Suppressor macrophage treated with lipopolysaccharide for 4 hours (primary cell): ENCODE data around the gene C2orf74.
"Not testable (repeated sequence)": the region's sequence is repeated elsewhere in the genome, so short reads cannot be mapped to it uniquely, and the experiment has no call there.

Experiments used
- DNase-seq: peaks from one replicate; pipeline ENCODE4 v3.0.0-alpha.2; 2020

Gene C2orf74

DNA sequence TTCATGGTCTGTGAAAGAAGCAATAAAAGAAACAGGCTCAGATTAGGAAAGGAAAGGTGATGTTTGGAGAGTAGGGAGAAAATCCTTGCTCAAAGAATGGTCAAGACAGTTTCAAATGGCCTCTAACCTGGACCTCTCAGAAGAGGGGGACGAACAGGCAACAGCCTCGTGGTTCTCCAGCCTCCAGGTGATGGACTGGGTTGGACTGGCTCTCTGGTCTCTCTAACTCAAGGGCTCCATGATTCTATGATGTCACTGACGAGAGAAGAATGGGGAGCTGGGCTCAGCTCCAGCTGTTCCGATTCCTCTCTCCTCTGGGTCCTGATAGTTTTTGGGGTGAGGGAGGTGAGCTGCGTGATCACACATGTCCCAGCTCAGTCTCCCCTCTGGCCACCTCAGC, at the start of gene C2orf74:
C2orf74 (plus strand) TSS at position 301 of the 400 bp plus-strand sequence. CDS start 327 bp downstream, outside the sequence.
- DNase-seq, result no peak

DNA sequence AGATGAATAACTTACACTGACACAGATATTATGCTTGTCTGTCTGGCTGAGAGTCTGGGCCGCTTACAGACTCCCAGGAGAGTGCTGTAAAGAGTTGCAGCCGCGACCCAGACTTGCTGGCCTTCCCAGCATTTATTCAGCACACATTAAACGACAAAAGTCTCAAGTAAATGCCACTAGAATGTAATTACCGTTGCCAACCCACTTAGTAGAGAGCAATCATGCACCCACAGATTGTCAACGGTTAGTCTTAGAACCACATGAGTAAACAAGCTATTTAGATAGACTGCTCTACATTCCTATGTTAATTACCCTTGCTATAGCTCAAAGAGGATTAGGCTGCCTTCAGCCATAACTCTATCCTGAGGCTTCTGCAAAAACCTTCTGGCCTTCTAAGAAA, 47.8 kb upstream of the C2orf74 start:
- no peak for DNase-seq

DNA sequence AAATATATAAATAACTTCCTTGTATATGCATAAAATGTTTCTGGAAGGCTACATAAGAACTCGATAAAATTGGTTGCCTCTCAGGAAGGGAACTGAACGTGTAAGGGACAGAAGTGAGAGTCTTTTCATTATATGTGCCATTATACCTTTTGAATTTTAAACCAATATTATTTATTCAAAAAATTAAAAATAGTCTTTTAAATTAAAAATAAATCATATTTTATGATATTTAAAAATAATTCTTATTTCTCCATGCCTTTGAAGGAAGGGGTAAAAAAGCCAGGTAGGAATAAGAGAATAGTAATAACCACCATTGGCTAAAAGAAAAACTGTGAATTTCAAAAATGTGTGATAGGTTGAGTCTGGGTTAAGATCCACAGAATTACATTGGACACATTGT, 45.7 kb upstream of the C2orf74 start:
- no peak for DNase-seq

DNA sequence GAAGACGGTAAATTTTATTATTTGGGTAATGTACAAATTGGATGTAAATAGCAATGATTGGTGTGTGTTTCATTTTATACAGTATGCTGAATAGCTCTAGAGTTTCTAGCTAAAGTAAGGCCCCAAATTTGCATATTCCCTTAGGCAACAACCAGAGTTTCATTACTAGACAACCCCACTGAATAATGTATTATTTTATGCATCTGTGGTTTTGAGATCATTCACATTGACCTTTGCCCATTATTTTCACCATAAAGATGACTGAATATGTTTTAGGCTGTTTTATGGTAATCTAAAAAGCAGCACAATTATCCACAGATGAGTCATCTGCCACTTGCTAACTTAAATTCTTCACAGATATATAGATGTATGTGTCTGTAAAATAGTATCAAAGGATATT, 44.5 kb upstream of the C2orf74 start:
- peak; percentile 3 for DNase-seq

DNA sequence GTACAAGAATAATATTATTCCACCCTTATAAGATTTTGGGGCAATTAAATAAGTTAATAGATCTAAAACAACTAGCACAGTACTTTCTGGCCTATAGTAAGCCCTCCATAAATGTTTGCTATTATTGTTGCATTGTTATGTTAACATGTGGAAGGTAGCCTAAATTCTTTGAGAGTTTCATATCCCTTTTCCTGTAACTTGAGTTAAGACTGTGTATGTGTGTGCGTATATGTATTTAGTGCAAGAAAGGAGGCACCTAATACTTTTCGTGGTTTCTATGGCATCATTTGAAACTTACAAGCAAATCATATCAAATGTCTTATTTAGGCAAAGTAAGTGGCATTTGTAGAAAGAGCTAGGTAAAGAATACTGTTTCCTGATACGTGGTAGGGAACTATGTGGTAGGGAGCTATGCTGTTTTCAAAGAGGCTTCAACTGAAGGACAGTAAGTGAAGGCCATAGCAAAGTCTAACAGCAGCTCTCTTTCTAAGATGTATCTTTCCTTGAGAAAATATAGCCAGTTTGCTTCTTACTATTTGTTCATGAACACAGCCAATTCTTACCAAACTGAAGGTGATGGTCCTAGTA, 36.8 kb upstream of the C2orf74 start:
- DNase-seq, result no peak

DNA sequence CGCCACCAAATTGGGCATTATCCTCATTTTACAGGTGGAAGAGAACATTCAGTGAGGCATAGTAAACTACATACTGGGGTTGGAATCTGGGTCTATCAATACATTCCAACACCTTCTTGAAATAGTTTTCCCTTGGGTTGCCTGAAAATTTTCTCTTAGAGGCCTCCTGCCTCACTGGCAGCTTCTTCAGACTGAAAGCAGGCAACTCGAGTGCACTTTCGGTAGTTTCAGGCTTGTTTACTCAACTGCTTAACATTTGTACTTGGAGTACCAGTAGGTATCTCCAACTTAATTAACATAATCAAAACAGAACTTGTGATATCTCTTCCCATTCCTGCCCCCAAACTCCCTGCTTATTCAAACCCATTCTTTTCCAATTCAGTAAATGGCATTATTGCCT, 36.2 kb upstream of the C2orf74 start:
- no peak for DNase-seq

DNA sequence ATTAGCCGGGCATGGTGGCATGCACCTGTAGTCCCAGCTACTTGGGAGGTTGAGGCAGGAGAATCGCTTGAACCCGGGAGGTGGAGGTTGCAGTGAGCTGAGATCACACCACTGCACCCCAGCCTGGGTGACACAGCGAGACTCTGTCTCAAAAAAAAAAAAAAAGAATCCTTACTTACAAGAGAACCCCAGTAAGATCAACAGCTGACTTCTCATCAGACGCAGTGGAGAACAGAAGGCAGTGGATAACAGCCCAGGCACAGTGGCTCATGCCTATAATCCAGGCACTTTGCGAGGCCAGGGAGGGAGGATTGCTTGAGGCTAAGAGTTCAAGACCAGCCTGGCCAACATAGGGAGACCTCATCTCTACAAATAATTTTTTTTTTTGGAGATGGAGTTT, 33.9 kb upstream of the C2orf74 start:
- DNase-seq, result not testable (repeated sequence)

DNA sequence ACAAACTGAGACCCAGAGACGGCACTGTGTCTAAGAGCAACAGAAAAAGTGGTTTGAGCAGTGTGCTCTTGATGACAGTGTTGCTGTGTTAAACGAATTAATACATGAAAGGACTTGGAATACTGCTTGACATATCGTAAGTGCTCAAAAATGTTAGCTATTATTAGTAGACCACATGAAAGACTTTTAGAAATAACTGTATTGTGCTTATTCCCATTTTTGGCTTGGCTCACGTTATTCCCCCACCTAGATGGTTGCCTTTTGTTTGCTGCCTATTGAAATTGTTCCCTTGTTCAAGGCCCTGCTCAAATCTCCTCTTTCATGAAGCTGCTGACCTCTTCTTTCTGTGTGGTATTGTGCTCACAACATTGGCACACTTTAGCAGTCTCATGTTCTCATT, 27.8 kb upstream of the C2orf74 start:
- no peak for DNase-seq

DNA sequence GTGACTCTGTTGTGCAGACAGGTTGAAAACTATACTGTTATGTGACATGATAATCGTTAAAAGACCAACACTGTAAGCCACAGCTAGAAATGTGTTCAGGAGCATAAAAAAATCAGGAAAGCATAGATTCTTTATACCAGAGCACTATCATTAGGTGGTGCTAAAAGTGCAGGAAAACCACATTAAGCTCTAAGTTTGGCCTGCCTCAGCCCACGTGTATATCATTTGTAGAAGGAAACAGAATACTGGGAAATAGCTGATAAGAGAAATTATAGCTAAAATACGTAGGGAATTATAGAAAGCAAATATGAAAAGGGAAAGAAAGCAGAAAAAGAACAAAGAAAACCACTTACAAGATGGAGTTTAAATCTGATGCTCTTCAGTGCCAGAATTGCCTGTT, 26.5 kb upstream of the C2orf74 start:
- peak; percentile 51 for DNase-seq

DNA sequence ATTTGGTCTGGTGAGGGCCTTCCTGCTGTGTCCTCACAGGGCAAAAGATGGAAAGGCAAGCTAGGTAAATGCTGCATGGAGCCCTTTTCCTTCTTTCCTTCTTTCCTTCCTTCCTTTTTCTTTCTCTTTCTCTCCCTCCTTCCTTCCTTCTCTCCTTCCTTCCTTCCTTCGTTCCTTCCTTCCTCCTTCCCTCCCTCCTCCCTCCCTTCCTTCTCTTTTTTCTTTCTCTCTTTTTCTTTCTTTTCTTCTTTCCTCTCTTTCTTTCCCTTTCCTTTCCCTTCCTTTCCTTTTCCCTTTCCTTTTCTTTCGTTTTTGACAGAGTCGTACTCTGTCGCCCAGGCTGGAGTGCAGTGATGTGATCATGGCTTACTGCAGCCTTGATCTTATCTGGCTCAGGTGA, 23.1 kb upstream of the C2orf74 start:
- DNase-seq, result no peak

DNA sequence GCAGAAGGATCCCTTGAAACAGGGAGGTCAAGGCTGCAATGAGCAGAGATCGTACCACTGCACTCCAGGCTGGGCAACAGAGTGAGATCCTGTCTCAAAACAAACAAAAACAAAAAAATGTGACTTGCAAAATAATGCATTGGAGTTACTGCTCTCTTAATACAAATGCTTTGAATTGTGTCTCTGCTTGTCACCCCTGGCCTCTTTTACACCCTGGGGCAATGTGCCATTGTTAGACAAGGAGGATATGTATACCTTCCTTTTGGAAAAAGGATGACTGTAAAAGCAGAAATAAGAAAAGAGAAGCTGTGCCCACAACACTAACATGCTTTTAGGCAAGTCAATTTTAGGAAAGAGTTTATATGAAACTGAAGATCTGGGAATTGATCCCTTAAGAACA, 20.8 kb upstream of the C2orf74 start:
- DNase-seq, result no peak

DNA sequence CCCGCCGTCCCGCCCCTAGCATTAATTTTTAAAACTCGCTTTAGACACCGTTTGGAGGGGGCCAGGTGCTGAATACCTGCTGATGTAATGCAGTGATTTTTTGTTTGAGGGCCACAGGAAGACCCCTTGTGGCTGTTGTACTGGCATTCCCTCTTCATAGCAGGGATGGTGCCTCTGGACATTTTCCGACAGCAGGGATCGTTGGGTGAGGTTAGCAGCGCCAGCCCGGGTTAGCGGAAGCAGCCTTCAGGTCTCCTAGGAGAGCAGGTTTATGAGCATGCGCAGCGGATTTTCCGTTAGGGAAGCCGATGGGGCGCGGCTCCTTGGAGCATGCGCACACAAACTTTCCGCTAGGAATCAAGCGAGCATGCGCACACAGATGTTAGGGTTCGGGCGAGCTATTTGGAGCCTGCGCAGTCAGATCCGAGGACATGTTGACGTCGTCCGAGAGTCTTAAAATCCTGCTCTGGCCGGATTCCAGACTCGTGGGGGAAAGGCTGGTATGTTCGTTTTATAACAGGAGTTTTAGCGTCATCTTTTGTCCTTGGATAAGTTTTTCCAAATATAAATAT, 17.2 kb upstream of the C2orf74 start:
- DNase-seq, result peak; percentile 100

DNA sequence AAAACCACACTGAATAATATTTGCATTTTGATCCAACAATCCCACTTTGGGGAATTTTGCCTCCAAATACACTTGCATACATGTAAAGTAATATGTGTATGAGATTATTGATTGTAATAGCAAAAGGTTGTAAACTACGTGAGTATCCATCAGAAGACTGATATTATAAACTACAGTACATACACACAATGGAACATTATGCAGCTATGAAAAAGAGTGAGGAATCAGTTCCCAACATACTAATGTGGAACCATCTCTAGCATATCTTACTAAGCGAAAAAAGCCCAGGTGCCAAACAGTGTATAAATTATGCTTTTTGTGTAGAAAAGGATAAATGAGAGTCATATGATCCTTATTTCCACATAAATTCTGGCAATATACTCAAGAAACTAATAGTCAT, 16.0 kb upstream of the C2orf74 start:
- DNase-seq, result no peak

DNA sequence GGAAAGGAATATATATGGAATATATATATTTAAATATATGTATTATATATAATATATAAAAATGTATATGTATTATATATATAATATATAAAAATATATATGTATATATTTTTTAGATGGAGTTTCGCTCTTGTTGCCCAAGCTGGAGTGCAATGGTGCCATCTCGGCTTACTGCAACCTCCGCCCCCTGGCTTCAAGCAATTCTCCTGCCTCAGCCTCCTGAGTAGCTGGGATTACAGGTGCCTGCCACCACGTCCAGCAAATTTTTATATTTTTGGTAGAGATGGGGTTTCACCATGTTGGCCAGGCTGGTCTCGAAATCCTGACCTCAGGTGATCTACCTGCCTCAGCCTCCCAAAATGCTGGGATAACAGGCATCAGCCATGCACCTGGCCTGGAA, 13.9 kb upstream of the C2orf74 start:
- not testable (repeated sequence) for DNase-seq

DNA sequence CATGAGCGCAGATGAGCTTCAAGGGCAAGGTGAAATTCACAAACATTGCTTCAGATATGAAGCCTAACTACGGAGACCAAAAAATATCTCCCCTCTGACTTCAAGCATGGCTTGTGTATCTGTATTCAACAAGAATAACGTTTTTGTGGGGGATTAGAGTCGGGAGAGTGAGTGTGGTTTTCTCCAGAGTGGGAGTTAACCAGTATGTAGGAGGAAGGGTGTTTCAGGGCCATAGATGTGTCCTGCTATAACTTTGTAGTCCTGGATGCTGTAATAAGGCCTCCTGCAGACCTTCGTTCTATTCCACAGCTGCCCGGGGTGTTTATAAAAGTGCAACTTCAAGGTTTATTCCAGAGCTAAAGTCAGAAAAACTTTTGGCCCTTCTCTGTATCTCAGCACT, 12.9 kb upstream of the C2orf74 start:
- no peak for DNase-seq

DNA sequence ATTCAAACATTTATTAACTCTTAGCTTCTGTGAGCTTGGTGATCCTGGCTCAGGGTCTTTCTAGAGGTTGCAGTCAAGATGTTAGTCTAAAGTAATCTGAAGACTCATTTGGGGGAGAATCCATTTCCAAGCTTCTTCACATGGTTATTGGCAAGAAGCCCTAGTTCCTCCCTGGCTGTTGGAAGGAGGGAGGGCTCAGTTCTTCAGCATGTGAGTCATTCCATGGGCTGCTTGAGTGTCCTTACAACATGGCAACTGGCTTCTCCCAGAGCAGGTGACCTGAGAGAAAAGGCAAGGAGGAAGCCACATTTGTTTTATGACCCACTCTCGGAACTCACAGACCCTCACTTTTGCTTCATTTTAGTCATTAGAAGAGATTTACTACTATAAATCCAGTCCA, 10.6 kb upstream of the C2orf74 start:
- peak; percentile 41 for DNase-seq

DNA sequence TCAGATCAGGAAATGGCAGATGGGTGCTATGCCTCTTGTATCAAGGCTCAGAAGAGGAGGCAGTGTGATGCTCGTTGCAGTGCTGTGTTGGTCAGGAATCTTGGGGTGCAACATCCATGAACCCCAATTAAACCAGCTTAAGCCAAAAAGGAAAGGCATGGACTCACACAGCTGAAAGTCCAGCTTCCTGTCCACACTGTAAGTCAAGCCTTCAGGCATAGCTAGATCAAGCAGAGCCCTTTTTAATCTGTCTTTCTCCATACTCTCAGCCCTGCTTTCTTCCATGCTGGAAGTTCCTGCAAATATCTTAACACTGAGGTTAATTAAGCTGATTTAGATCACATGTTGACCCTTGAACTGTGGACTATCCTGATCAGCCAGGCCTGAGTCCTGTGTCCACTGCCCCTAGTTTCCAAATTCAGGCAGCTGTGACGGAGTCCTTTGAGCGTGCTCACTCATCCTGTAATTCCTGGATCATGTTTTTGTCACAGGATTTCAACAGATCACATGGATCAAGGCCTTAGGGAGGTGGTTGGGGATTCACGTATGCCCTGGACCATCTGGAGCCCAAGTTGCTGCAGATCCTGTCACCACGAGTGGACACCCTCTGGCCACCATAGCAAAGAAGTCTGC, 4.5 kb upstream of the C2orf74 start:
- no peak for DNase-seq

DNA sequence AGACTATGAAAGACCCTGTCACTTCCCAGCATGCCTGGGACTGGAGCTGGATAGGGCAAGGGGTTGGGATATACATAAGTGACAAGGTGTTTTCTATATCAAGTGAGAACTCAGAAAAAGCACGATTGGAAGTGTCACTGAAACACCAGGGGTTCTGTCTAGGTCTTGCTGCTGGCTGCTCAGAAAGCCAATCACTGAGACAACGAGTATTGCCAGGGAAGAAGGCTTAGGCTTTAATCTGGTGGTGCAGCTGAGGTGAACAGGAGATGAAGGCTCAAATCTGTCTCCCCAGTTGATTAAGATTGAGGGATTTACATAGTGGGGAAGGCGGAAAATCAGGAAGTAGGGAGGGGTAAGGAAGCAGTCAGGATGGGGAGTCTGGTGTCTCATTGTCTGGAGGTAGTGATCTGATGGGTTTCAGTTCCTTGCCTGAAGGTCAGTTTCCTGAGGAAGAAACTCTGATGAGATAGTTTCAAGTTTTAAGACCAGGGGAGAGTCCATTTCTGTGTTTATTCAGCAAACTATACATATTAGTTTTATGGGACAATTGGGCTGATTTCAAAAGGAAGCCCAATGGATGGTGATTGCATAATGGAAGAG, 3.5 kb upstream of the C2orf74 start:
- DNase-seq, result peak; percentile 87

DNA sequence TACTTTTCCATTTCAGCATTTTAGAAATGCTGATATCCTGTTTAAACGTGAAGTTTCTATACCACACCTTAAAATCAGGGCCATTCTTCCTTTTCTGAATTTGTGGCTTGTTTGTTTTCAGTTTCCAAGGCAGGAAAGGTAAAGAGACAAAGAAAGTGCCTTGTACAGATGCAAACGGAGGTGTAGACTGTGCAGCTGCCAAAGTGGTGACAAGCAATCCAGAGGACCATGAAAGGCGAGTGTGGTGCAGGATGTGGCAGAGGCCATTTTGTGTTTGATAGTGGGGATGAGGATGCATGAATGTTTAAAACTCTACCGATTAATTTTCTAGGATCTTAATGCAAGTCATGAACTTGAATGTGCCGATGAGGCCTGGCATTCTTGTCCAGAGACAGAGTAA, 733 bp downstream of the C2orf74 start:
- no peak for DNase-seq

DNA sequence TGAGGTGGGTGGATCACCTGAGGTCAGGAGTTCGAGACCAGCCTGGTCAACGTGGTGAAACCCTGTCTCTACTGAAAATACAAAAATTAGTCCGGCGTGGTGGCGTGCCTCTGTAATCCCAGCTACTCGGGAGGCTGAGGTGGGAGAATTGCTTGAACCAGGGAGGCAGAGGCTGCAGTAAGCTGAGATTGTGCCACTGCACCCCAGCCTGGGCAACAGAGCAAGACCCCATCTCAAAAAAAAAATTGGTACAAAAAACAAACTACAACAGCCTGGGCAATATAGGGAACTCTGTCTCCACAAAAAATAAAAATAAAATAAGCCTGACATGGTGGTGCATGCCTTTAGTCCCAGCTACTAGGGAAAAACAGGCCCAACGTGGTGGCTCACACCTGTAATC, 3.1 kb downstream of the C2orf74 start:
- not testable (repeated sequence) for DNase-seq

DNA sequence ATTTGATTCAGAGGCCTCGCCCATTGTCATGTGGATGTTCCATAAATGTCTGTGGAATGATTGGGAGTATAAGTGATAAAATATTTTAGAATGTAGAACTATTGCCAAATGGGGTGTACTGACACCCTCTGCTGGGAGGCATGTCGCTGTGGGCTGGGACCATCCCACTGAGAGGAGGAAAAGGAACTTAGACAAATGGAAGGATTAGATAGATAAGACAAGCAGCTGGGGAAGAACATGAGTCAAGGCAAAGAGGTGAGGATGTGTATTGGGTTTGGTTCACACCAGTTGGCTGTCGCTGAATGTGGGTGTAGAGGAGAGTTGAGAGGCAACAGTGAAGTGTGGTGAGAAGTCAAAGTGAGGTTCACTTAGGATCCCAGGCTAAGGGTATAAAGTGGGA, 4.0 kb downstream of the C2orf74 start:
- no peak for DNase-seq

DNA sequence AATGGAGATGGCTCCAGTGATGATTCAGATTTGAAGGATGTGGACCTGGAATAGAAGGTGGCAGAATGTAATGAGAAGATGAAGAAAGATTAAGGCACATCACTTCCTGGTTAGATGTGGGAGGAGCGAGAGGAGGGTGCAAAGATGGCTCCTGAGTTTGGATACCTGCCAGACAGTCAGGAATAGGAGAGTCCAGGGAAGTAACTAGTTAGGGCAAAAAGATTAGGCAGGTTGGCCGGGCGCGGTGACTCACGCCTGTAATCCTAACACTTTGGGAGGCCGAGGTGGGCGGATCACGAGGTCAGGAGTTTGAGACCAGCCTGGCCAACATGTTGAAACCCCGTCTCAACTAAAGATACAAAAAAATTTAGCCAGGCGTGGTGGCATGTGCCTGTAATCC, 5.6 kb downstream of the C2orf74 start:
- no peak for DNase-seq

DNA sequence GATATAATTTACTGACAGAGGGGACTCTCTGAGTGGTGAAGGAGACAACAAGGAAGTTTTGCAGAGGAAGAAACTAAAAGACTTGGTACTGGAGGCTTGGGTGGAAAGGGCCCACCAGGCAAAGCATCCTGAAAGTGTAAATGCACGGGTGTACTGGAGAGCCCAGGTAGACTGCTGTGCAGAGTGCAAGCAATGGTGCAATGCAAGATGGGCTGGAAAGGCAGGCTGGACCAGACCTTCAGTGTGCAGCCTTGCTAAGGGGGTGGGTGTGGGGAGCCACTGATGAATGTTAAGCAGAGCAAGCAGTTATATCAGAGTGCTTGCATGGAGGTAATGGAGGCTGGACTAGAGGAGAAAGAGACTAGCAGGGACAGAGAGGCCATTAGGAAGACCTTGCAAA, 10.7 kb downstream of the C2orf74 start:
- no peak for DNase-seq

DNA sequence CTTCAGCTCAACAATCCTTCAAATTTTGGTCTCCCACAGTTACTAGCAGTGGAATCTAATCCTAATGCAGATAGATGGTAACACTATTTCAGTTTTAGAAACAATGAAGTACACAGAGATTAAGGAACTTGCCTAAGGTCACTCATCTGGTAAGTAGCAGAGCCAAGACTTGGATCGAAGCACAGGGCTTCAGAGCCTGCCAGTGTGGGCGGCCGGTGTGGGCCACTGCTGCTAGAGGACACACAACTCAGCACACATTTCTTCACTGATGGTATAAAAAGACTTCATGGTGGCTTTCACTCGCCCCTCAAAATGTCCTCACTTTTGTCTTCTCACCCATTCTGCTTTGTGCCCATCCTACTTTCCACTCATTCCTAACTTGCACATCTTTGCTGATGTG, 11.1 kb downstream of the C2orf74 start:
- DNase-seq, result no peak
